Measurements from ENCODE around the gene RANBP17. TPM values are rescaled to one million over a fixed set of nuclear protein-coding genes. Genes with fewer than 3 reads are reported as not detected.

Gene RANBP17
- total and polyA plus RNA-seq, 2 of the 4 experiments (the other 2 are of a cell fraction) = 8.2 to 29.0 TPM

- ChIA-PET POLR2A (ENCODE audit: unreplicated experiment) (no interaction called here), CTCF (interaction anchor here (0.6 kb wide), 1 partner anchor 111 kb away, joined by 9 read pairs; no protein-coding TSS in a partner anchor)
- TF ChIP-seq NFE2L2 (IDR thresholded peaks at IDR 0.05; ENCODE audit: low read depth, low read length) (no peak), MXI1 (IDR thresholded peaks at IDR 0.05; ENCODE audit: borderline replicate concordance, low read depth, low read length) (no peak)
- no peaks in the 10 kb centered on the region for H3K4me1 ChIP-seq (ENCODE audit: control insufficient read depth, insufficient read depth, low read length)
- H4K20me1 ChIP-seq (ENCODE audit: insufficient read depth, low read length) = no peaks in the 10 kb centered on the region
- H3K27ac ChIP-seq (ENCODE audit: insufficient read depth, low read length) = no peak overlapping the region
- H3K14ac ChIP-seq (replicated peaks; ENCODE audit: low read depth, low read length) = no peak overlapping the region
- no peak overlapping the region for H3K9ac ChIP-seq (ENCODE audit: low read depth, low read length)
- dilution Hi-C loops (cut with HindIII; ENCODE audit: low sequenced_read_pairs, unreplicated experiment) = no loop called here
- no peak overlapping the region for H2BK5ac ChIP-seq (ENCODE audit: low read depth, low read length, poor library complexity, severe bottlenecking)
- H3K9me3 ChIP-seq (ENCODE audit: control insufficient read depth, insufficient read depth, low read length) = no peaks in the 10 kb centered on the region
- no peak overlapping the region for H3K4me2 ChIP-seq (ENCODE audit: low read depth, low read length)
- no peak overlapping the region for H3K56ac ChIP-seq (ENCODE audit: extremely low read depth, insufficient read depth, low read length)
- no peak overlapping the region for H3K4me3 ChIP-seq (ENCODE audit: insufficient read depth, low read depth, low read length)
- no peak overlapping the region for H3K4ac ChIP-seq (ENCODE audit: low read depth, low read length)
- no peak overlapping the region for H3K18ac ChIP-seq (ENCODE audit: low read depth, low read length)
- H4K8ac ChIP-seq (ENCODE audit: low read depth in 2 of 2, low read length in 2 of 2) = no peak overlapping the region
- peaks cover 2% of the 10 kb centered on the region; the same call in 1 of the 2 replicates for H3K36me3 ChIP-seq (ENCODE audit: control insufficient read depth, insufficient read depth, low read length)
- no peak overlapping the region for H2AFZ ChIP-seq (replicated peaks; ENCODE audit: low read length, poor library complexity)
- H3K23ac ChIP-seq (ENCODE audit: low read depth, low read length) = no peak overlapping the region
- no TSS peak for BruUV-seq (replicated peaks)
- DNase-seq = peak; percentile 9
- no peak overlapping the region for H2BK20ac ChIP-seq (ENCODE audit: low read depth, low read length)
- no peak overlapping the region for H2AK9ac ChIP-seq (replicated peaks; ENCODE audit: low read depth, low read length, poor library complexity)
- H3K79me1 ChIP-seq (ENCODE audit: low read depth in 1 of 2, low read length in 2 of 2) = no peaks in the 10 kb centered on the region
- H2BK15ac ChIP-seq (ENCODE audit: low read depth, low read length) = no peak overlapping the region
- H2BK120ac ChIP-seq (ENCODE audit: low read depth, low read length) = no peak overlapping the region
- in situ Hi-C loops (cut with MboI; ENCODE audit: low sequenced_read_pairs) = no loop called here
- intact Hi-C loops (cut with micrococcal nuclease) = no loop called here
- no peak overlapping the region for H2AK5ac ChIP-seq (ENCODE audit: low read depth, low read length)
- no peaks in the 10 kb centered on the region for H3K9me1 ChIP-seq (ENCODE audit: insufficient read depth, low read length)
- H3K27me3 ChIP-seq (ENCODE audit: control insufficient read depth, insufficient read depth, low read length) = no peaks in the 10 kb centered on the region
- ATAC-seq (ENCODE audit: low read depth) = no peak
- H4K91ac ChIP-seq (ENCODE audit: insufficient read depth, low read depth, low read length) = no peak overlapping the region
- no peak overlapping the region for H4K5ac ChIP-seq (ENCODE audit: low read depth, low read length)
Measured at GRCh38 chr5:171263181-171263580, 401.4 kb downstream of the RANBP17 start.

Data from IMR-90 (cell line).